Lower leg skin (tissue), 4 donors: Measurements from ENCODE around the gene DMRTC1B. TPM values are rescaled to one million over a fixed set of nuclear protein-coding genes. Genes with fewer than 3 reads are reported as not detected.
"Not testable (repeated sequence)": the region's sequence is repeated elsewhere in the genome, so short reads cannot be mapped to it uniquely, and the experiment has no call there.

ENCODE experiments used
- DNase-seq, 2 donors: peaks; one replicate each; pipeline ENCODE4 v3.0.0-alpha.2; 2019; ENCODE audit warnings: low spot score in 2 of 2
- H3K4me3 ChIP-seq: fragments of 200-600 bp; sonication (generic); 2 replicates; pipeline ENCODE4 v1.5.1; 2017; ENCODE audit warnings: mild to moderate bottlenecking, low read depth; ENCODE audit not compliant: poor library complexity, severe bottlenecking
- POLR2A ChIP-seq, 2 donors: fragments of 450-650 bp; IDR thresholded peaks; one replicate each; pipeline ENCODE4 v1.6.1; 2016 to 2017; ENCODE audit warnings: antibody characterized with exemption in 2 of 2, mild to moderate bottlenecking in 1 of 2, moderate library complexity in 1 of 2
- WGBS, 2 donors: methylation state at CpG; one replicate each; pipeline ENCODE4 v1.1.5; 2018; 5-methylcytosine and 5-hydroxymethylcytosine counted together
- intact Hi-C: fragments of 100-400 bp; cut with DNase I; formaldehyde crosslinking; loops from one replicate; pipeline ENCODE4 v1.15.0; 2023; ENCODE audit warnings: low total_unique reads
- total RNA-seq, 4 donors: library from RNA; depleted of rRNA; stranded (reverse); fragments of >200 nt; gene quantifications; one replicate each; pipeline ENCODE4 v1.1.0, GENCODE V29; 2016
- TF ChIP-seq, protein P1 (sequence below), 3 donors: fragments of 450-650 bp; IDR thresholded peaks; one replicate each; pipeline ENCODE4 v1.5.1; 2016; ENCODE audit warnings: antibody characterized with exemption in 3 of 3, mild to moderate bottlenecking in 3 of 3, moderate library complexity in 2 of 3

DMRTC1B gene, protein sequence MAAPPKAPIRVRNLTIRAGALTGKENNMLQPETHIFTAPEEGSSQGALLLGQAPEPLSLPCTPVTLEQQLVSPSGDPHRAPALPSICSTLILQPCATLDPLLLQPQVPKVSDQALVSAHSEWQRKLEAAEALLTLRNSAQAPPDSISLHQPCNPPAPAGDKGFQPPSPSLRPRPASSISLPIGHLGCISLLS
- total RNA-seq: under 1 TPM in 1 of 4 donors, not detected in 3; 0.34 TPM

DNA sequence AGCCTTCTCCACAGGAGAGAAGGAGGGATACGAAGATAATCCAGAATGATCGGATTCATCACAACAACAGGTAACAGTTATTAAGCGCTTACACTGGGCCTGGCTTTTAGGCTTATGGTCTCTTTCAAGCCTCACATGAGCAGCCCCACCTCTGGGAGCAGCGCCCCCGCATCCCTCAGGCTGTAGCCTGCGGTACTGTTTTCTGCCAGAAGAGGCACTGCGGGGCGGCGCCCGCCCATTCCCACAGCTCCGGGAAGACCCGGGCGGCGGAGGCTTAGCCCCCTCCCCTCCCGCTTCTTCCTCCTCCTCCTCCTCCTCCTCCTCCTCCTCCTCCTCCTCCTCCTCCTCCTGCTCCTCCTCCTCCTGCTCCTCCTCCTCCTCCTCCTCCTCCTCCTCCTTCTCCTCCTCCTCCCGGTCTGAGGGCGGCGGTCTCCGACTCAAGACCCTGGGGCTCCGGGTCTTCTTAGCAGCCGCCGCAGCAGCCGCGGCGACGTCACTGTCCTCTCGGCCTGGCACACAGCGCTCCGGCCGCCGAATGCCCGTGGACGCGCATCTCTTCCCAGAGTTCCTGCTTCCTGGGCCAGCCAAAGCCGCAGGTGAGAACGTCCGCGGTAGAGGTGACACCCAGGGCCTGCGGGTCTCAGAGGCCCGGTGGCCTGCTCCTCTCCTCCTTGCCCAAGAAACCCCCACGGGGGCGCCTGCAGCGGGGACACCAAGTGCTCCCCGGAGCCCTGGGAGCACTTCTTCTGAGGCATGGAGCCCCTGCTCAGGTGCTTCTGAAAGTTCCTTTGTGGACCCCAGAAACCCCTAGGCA is at the start of gene DMRTC1B:
Gene DMRTC1B (plus strand): TSS at position 238 of the 814 bp plus-strand sequence. CDS start 68,246 bp downstream, outside the sequence.
- DNase-seq, H3K4me3 ChIP-seq, intact Hi-C loops: not testable (repeated sequence)
- no CpG with 5 or more reads among the region's 44 CpGs for WGBS, 2 donors

DNA sequence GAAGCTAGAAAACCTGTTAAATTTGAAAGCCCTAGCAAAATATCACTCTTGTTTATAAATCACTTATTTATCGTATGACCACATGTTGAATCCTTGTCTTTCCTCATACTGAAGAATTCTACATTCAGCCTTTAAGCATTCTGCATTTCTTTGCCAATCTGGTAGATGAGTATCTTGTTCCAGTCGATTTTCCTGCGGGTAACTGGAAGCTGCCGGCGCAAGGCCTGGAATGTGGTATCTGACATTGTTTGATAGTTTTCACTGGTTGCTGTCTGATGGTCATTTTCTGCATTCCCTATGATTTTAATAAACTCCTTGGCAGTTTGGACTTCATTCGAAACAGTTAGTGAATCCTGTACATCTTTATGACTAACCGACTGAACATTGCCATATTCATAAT is 48.8 kb upstream of the DMRTC1B start:
- DNase-seq: no peak
- 86 to 91% methylated on average over 7 of the region's 7 CpGs for WGBS, 2 donors
- no peak overlapping the region for H3K4me3 ChIP-seq
- intact Hi-C loops: no loop called here
- no peak for TF ChIP-seq POLR2A (IDR thresholded peaks at IDR 0.05)
- TF ChIP-seq, protein P1, sequence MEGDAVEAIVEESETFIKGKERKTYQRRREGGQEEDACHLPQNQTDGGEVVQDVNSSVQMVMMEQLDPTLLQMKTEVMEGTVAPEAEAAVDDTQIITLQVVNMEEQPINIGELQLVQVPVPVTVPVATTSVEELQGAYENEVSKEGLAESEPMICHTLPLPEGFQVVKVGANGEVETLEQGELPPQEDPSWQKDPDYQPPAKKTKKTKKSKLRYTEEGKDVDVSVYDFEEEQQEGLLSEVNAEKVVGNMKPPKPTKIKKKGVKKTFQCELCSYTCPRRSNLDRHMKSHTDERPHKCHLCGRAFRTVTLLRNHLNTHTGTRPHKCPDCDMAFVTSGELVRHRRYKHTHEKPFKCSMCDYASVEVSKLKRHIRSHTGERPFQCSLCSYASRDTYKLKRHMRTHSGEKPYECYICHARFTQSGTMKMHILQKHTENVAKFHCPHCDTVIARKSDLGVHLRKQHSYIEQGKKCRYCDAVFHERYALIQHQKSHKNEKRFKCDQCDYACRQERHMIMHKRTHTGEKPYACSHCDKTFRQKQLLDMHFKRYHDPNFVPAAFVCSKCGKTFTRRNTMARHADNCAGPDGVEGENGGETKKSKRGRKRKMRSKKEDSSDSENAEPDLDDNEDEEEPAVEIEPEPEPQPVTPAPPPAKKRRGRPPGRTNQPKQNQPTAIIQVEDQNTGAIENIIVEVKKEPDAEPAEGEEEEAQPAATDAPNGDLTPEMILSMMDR (IDR thresholded peaks at IDR 0.05): no peak

DNA sequence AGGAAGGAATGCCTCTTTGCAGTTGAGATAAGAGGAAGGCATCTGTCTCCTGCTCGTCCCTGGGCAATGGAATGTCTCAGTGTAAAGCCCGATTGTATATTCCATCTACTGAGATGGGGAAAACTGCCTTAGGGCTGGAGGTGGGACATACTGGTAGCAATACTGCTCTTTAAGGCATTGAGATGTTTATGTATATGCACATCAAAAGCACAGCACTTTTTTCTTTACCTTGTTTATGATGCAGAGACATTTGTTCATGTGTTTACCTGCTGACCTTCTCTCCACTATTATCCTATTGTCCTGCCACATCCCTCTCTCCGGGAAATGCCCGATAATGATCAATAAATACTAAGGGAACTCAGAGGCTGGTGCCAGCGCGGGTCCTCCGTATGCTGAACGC is 43.1 kb upstream of the DMRTC1B start:
- 44 to 58% methylated on average over 6 to 8 of the region's 8 CpGs for WGBS, 2 donors
- H3K4me3 ChIP-seq, DNase-seq, intact Hi-C loops: not testable (repeated sequence)

DNA sequence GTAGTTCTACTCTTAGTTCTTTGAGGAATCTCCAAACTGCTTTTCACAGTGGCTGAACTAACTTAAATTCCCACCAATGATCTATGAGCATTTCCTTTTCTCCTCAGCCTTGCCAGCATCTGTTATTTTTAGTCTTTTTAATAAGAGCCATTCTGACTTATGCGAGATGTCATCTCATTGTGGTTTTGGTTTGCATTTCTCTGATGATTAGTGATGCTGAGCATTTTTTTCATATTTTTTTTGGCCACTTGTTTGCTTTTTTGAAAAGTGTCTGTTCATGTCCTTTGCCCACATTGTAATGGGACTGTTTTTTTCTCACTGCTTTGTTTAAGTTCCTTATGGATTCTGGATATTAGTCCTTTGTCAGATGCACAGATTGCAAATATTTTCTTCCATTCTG is 41.1 kb upstream of the DMRTC1B start:
- whole genome bisulfite sequencing, 2 donors: 50 to 83% methylated on average over 1 of the region's 1 CpG
- DNase-seq: no peak
- intact Hi-C loops: no loop called here
- H3K4me3 ChIP-seq: no peak overlapping the region
- TF ChIP-seq, protein P1 (IDR thresholded peaks at IDR 0.05): no peak
- TF ChIP-seq POLR2A (IDR thresholded peaks at IDR 0.05): no peak

DNA sequence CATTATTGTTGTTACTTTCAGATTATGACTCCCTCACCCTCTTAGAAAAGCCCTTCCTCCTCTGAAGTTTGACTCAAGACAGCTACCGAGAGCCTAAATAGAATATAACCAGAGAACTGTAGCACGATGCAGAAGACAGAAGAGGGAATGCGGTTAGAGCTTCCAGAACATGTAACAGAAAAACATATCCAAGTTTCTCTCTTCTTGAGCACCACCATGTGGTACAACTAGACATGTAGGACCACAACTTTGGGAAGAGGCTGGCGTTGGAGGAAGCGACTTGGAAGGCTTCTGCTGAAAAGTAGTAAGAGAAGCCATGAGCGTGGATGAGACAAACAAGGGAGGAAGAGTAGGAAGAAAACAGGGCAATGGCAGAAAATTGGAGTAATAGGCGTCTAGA is 31.1 kb upstream of the DMRTC1B start:
- H3K4me3 ChIP-seq, intact Hi-C loops, DNase-seq: not testable (repeated sequence)
- WGBS, 2 donors: no CpG with 5 or more reads among the region's 7 CpGs

DNA sequence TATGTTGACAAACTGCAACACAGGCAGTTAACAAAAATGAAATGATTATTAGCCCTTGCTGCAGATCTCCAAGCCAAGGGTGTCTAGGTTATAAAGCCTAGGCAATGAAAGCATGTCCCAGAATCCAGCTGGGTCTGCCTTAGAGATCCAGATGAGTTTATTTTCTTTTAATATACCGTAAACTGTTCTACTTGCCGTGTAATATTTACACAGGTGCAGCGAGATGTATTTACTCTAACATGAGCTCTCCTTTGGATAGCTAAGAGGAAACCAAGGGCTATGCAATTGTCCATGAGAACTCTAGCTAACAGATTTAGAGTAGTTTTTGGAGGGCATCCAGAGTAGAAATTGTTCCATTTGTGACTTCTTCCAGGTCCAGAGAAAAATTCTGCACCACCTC is 28.1 kb upstream of the DMRTC1B start:
- DNase-seq, H3K4me3 ChIP-seq, intact Hi-C loops: not testable (repeated sequence)
- no CpG with 5 or more reads among the region's 3 CpGs for WGBS, 2 donors

DNA sequence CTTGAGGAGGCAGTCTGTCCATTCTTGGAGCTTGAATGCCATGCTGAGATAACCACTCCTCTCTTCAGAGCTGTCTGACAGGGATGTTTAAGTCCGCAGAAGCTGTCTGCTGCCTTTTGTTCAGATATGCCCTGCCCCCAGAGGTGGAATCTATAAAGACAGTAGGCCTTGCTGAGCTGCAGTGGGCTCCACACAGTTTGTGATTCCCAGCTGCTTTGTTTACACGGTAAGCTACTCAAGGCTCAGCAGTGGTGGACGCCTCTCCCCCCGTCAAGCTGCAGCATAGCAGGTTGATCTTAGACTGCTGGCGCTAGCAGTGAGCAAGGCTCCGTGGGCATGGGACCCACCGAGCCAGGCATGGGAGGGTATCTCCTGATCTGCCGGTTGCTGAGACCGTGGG is 16.2 kb upstream of the DMRTC1B start:
- H3K4me3 ChIP-seq, DNase-seq, intact Hi-C loops: not testable (repeated sequence)
- no CpG with 5 or more reads among the region's 9 CpGs for WGBS, 2 donors

DNA sequence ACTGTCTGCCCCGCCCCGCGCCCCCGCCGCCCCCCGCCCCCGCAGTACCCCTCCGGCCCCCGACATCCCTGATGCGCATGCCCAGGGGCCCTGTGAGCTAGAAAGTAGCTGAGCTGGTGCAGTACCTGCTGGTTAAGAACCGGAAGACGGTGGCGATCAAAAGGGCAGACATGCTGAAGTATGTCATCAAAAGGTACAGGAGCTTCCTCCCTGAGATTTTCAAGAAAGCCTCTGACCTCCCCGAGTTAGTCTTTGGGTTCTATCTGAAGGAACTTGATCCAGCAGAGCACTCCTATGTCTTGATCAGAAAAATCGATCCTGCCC is 739 bp downstream of the DMRTC1B start:
- intact Hi-C loops, DNase-seq, H3K4me3 ChIP-seq: not testable (repeated sequence)
- no CpG with 5 or more reads among the region's 15 CpGs for WGBS, 2 donors

DNA sequence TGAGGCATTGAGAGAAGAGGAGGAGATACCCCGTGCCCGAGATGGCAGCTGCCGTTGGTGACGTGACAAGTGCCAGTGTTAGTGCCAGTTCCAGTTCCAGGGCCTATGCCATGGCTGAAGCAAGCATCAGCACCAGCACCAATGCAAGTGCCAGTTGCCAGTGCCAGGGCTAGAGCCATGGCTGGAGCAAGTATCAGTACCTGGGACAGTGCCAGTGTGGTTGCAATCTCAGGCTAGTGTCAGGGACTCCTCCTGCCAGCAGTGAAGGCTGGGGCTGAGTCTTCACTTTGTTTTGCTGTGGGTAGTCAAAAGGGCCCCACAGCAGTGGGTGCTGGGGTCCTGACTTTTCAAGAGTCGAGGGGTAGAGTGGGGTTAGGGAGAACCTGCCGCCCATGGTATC is 1.5 kb downstream of the DMRTC1B start:
- H3K4me3 ChIP-seq, intact Hi-C loops, DNase-seq: not testable (repeated sequence)
- no CpG with 5 or more reads among the region's 6 CpGs for WGBS, 2 donors

DNA sequence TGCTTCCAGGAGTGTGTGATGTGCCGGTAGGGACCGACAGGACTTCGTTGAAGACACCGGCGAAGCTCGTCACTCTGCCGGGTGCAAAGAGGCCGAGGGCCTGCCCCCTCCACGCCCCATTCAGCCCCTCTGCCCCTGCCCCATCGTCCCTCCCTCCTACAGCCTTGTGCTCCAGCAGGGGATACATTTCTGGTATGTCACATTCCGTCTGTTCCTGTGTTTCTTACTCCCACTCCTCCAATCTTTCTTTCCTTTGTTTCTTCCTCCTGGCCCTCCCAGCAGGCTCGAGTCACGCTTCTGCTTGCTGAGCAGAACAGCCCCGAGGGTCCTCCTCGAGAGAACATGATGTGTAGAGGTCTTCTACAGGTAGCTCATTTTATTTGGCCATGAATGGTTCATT is 5.9 kb downstream of the DMRTC1B start, which contains the start of gene FAM236B:
Gene FAM236B (minus strand): TSS at position 101 of the 400 bp plus-strand sequence. CDS start 100 bp downstream, at position 1.
- intact Hi-C loops, H3K4me3 ChIP-seq: not testable (repeated sequence)
- WGBS, 2 donors: no CpG with 5 or more reads among the region's 15 CpGs

DNA sequence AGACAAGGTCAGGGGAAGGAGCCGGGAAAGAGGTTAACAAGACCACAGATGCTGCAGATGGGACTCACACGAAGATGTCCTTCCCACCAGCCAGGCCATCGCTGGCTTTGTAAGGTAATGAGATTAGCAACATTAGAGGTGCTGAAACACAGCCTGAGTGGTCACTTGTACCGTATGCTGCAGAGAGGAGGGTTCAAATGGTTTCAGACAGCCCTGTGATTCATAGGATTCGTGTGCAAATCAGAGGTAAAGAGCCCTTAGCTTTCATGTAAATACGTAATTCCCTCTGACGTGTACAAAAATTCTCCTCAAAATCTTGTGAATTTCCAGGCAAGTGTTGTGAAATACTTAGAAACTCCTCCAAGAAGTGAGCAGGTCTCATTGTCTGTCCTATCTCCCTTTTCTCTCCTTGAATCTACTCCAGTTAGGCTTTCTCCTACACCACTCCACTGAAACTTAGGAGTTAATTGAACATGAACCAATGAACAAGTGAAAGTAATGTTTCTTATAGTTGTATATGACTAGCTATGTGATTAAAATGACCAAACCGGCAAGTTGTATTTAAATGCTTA is 6.8 kb downstream of the DMRTC1B start:
- intact Hi-C loops, H3K4me3 ChIP-seq, DNase-seq: not testable (repeated sequence)
- no CpG with 5 or more reads among the region's 8 CpGs for WGBS, 2 donors

More for the DNA sequence above, 5.9 kb downstream of the DMRTC1B start, which contains the start of gene FAM236B:
- DNase-seq: not testable (repeated sequence)

DNA sequence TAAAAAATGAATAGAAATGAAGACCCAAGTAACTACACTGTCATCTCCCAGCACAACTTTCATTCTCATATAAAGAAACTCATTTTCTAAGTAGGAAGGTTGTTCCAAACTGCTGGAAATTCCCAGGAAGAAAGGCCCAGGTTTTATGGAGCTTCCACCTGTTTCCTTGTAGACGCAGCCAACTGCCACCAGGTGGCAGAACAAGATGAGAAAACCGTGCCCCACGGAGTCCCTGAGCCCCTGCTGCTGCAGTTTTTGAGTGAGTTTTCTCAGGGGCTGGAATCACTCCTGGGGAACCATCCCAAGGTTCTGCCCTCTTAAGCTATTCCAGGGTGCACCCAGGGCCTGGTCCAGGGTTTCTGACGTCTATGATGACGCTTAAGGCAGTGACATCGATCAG is 7.3 kb downstream of the DMRTC1B start:
- no CpG with 5 or more reads among the region's 6 CpGs for WGBS, 2 donors
- intact Hi-C loops, H3K4me3 ChIP-seq, DNase-seq: not testable (repeated sequence)

DNA sequence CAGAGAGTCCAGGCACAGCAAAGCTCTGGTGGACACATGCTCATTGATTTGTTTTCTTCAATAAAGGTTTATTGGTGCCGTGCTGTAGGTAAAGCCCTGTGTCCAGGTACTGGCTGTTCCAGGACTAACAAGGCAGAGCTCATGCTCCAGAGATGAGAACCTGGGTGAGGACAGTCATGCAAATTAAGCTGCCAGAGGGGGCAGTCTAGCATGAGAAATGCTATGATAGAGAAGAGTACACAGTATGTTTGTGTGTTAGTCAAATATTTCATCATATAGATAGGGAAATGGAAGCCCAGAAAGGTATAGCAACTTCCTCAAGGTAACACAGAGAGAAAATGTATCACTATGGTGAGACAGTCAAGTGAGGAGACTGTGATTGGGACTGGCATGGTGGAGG is 11.5 kb downstream of the DMRTC1B start:
- H3K4me3 ChIP-seq, intact Hi-C loops, DNase-seq: not testable (repeated sequence)
- no CpG with 5 or more reads among the region's 1 CpG for WGBS, 2 donors
